ENCODE data around the gene SMIM10L1. TPM values are rescaled to one million over a fixed set of nuclear protein-coding genes. Genes with fewer than 3 reads are reported as not detected.

SMIM10L1 gene
- total and polyA plus RNA-seq, 4 donors: 4.9 to 6.3 (median 6.1) TPM

GRCh38 chr12:11158885-11159444 is 12.0 kb upstream of the SMIM10L1 start:
- Histone ChIP-seq H3K27me3 (ENCODE audit: control insufficient read depth in 4 of 4, insufficient read depth in 4 of 4, low read length in 3 of 4) (no peaks in the 10 kb centered on the region), H3K9ac (ENCODE audit: low read depth in 1 of 2, low read length in 2 of 2) (no peak overlapping the region), H3K27ac (ENCODE audit: low read depth in 1 of 2, low read length in 2 of 2) (no peak overlapping the region), H3K36me3 (ENCODE audit: control insufficient read depth in 4 of 4, insufficient read depth in 3 of 4, low read depth in 1 of 4, low read length in 3 of 4) (no peaks in the 10 kb centered on the region), H3K9me3 (ENCODE audit: control insufficient read depth in 4 of 4, low read length in 3 of 4) (no peaks in the 10 kb centered on the region), H3K4me1 (ENCODE audit: control insufficient read depth in 4 of 4, insufficient read depth in 4 of 4, low read length in 3 of 4) (peaks cover 0 to 2% (median 0%) of the 10 kb centered on the region in 4 donors), H3K4me3 (ENCODE audit: low read depth in 1 of 3, low read length in 3 of 3) (no peak overlapping the region)
- WGBS: 68% methylated on average over 5 of the region's 5 CpGs
- no peak for TF ChIP-seq SP1 (IDR thresholded peaks at IDR 0.05)
- TF ChIP-seq NR2F2 (IDR thresholded peaks at IDR 0.05): no peak
- no peak for TF ChIP-seq HNF4A (conservative IDR thresholded peaks at IDR 0.05)
- no peak for TF ChIP-seq ZBTB33 (IDR thresholded peaks at IDR 0.05)
- no peak for TF ChIP-seq MAX (IDR thresholded peaks at IDR 0.05)
- TF ChIP-seq REST (IDR thresholded peaks at IDR 0.05): no peak
- TF ChIP-seq JUND (IDR thresholded peaks at IDR 0.05): no peak
- TF ChIP-seq ATF3 (IDR thresholded peaks at IDR 0.05): no peak
- TF ChIP-seq EGR1 (IDR thresholded peaks at IDR 0.05; ENCODE audit: low read depth in 2 of 2): no peak
- TF ChIP-seq TAF1 (conservative IDR thresholded peaks at IDR 0.05): no peak
- TF ChIP-seq CTCF (IDR thresholded peaks at IDR 0.05; ENCODE audit: low read depth, low read length, missing input control): no peak
- TF ChIP-seq HNF4G (IDR thresholded peaks at IDR 0.05): no peak
- TF ChIP-seq RAD21 (IDR thresholded peaks at IDR 0.05): no peak
- TF ChIP-seq RXRA (IDR thresholded peaks at IDR 0.05): no peak
- TF ChIP-seq FOXA1 (IDR thresholded peaks at IDR 0.05): no peak
- TF ChIP-seq FOXA2 (IDR thresholded peaks at IDR 0.05): no peak
- TF ChIP-seq GABPA (IDR thresholded peaks at IDR 0.05 in 1 of 2, conservative IDR thresholded peaks at IDR 0.05 in 1 of 2): no peak
- TF ChIP-seq YY1 (IDR thresholded peaks at IDR 0.05): no peak
- no peak for DNase-seq (ENCODE audit: low spot score)

Measured in liver (tissue), 9 donors.